Measurements from ENCODE around the gene RNF4.

Gene RNF4

GRCh38 chr4:2423695-2424094, 45.2 kb upstream of the RNF4 start:
- ATAC-seq, result no peak
- no peak for TF ChIP-seq PATZ1 (CRISPR knock-in tag; IDR thresholded peaks at IDR 0.05; ENCODE audit: borderline replicate concordance)
- TF ChIP-seq RARB (CRISPR knock-in tag; IDR thresholded peaks at IDR 0.05), result no peak
- TF ChIP-seq PPARA (CRISPR knock-in tag; IDR thresholded peaks at IDR 0.05; ENCODE audit: borderline replicate concordance), result no peak
- no peak for TF ChIP-seq ZC3H10 (CRISPR knock-in tag; IDR thresholded peaks at IDR 0.05)
- no peak for TF ChIP-seq BACH2 (CRISPR knock-in tag; IDR thresholded peaks at IDR 0.05; ENCODE audit: borderline replicate concordance)
- TF ChIP-seq ISL1 (CRISPR knock-in tag; IDR thresholded peaks at IDR 0.05), result no peak

GRCh38 chr4:2424581-2424980, 44.3 kb upstream of the RNF4 start:
- TF ChIP-seq PATZ1 (CRISPR knock-in tag; IDR thresholded peaks at IDR 0.05; ENCODE audit: borderline replicate concordance) (no peak), ZFP30 (CRISPR knock-in tag; IDR thresholded peaks at IDR 0.05) (no peak), PPARA (CRISPR knock-in tag; IDR thresholded peaks at IDR 0.05; ENCODE audit: borderline replicate concordance) (no peak), ISL1 (CRISPR knock-in tag; IDR thresholded peaks at IDR 0.05) (no peak), ZNF70 (CRISPR knock-in tag; IDR thresholded peaks at IDR 0.05) (no peak), ESRRG (CRISPR knock-in tag; IDR thresholded peaks at IDR 0.05) (no peak), RARB (CRISPR knock-in tag; IDR thresholded peaks at IDR 0.05) (no peak), TOX (CRISPR knock-in tag; IDR thresholded peaks at IDR 0.05; ENCODE audit: borderline replicate concordance) (no peak), ARNTL (CRISPR knock-in tag; IDR thresholded peaks at IDR 0.05; ENCODE audit: borderline replicate concordance, low read depth) (no peak), GLIS3 (CRISPR knock-in tag; IDR thresholded peaks at IDR 0.05) (no peak), CSRNP3 (CRISPR knock-in tag; IDR thresholded peaks at IDR 0.05) (no peak), ZNF8 (CRISPR knock-in tag; IDR thresholded peaks at IDR 0.05) (no peak), OSR1 (CRISPR knock-in tag; IDR thresholded peaks at IDR 0.05) (no peak), ZFP3 (CRISPR knock-in tag; IDR thresholded peaks at IDR 0.05) (no peak), BACH2 (CRISPR knock-in tag; IDR thresholded peaks at IDR 0.05; ENCODE audit: borderline replicate concordance) (no peak), ZC3H10 (CRISPR knock-in tag; IDR thresholded peaks at IDR 0.05) (no peak), TCF4 (CRISPR knock-in tag; IDR thresholded peaks at IDR 0.05; ENCODE audit: borderline replicate concordance) (no peak), POU6F1 (CRISPR knock-in tag; IDR thresholded peaks at IDR 0.05; ENCODE audit: borderline replicate concordance, low read depth) (no peak), ZNF565 (CRISPR knock-in tag; conservative IDR thresholded peaks at IDR 0.05; ENCODE audit: low read depth) (no peak)
- no peak for ATAC-seq

GRCh38 chr4:2425386-2426068, 43.4 kb upstream of the RNF4 start:
- TF ChIP-seq PPARA (CRISPR knock-in tag; IDR thresholded peaks at IDR 0.05; ENCODE audit: borderline replicate concordance), result no peak
- no peak for TF ChIP-seq PATZ1 (CRISPR knock-in tag; IDR thresholded peaks at IDR 0.05; ENCODE audit: borderline replicate concordance)
- TF ChIP-seq CSRNP3 (CRISPR knock-in tag; IDR thresholded peaks at IDR 0.05), result no peak
- no peak for TF ChIP-seq ARNTL (CRISPR knock-in tag; IDR thresholded peaks at IDR 0.05; ENCODE audit: borderline replicate concordance, low read depth)
- ATAC-seq, result no peak

All from SK-N-SH treated with all-trans-retinoic acid at 6 μM for 48 hours (cell line).